GM18505 (cell line): ENCODE measurements around the gene ATF7IP.

Experiments used
- ATAC-seq: cut with Tn5 transposase; IDR thresholded peaks from one replicate; pipeline ENCODE4 v1.9.1; 2021; ENCODE audit not compliant: unreplicated experiment
- POLR2A ChIP-seq: IDR thresholded peaks from 4 replicates; pipeline ENCODE4 v1.6.1; 2011; ENCODE audit warnings: borderline replicate concordance; ENCODE audit not compliant: insufficient read depth, insufficient read length; ENCODE audit errors: extremely low read depth

ATF7IP gene

DNA sequence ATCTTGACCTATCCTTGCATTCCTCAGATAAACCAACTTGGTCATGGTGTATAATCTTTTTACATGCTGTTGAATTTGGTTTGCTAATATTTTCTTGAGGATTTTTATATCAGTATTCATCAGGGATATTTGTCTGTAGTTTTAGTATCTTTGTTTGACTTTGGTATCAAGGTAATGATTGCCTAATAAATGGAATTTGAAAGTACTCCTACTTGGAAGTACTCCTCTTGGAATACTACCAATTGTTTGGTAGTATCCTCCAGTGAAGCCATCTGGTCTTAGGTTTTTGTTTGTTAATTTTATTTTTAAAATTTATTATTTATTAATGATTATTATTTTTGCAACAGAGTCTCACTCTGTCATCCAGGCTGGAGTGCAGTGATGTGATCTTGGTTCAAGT lies 85.0 kb downstream of the ATF7IP start:
- TF ChIP-seq POLR2A = no peak
- no peak for ATAC-seq

DNA sequence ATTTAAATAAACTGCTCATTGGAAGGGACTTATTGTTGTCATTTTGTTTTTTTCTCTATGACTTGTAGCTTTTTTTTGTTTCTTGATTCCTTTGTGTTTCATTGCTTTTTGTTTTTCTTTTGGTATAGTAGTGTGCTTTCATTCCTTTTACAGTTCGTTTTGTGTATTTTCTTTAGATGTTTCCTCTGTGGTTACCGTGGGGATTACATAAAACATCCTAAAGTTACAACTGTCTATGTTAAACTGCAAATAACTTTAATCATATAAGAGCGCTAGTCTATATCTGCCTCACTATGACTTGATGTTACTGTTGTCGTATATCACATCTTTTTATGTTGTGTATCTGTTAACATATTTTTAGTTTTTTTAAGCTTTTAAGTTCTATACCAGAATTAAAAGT lies 86.9 kb downstream of the ATF7IP start:
- no peak for ATAC-seq
- TF ChIP-seq POLR2A = no peak

DNA sequence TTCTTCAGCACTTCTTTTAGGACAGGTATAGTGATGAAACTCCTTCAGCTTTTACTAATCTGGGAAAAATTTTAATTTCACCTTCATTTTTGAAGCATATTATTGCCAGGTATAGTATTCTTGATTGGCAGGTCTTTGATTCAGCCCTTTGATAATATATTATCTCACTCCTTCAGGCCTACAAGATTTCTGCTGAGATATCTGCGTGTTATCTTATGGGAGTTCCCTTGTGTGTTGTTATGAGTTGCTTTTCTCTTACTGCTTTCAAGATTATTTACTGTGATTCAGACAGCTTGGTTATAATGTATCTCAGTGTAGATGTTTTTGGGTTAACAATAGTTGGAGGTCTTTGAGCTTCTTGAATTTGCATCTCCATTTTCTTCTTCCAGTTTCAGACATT lies 87.4 kb downstream of the ATF7IP start:
- no peak for ATAC-seq

DNA sequence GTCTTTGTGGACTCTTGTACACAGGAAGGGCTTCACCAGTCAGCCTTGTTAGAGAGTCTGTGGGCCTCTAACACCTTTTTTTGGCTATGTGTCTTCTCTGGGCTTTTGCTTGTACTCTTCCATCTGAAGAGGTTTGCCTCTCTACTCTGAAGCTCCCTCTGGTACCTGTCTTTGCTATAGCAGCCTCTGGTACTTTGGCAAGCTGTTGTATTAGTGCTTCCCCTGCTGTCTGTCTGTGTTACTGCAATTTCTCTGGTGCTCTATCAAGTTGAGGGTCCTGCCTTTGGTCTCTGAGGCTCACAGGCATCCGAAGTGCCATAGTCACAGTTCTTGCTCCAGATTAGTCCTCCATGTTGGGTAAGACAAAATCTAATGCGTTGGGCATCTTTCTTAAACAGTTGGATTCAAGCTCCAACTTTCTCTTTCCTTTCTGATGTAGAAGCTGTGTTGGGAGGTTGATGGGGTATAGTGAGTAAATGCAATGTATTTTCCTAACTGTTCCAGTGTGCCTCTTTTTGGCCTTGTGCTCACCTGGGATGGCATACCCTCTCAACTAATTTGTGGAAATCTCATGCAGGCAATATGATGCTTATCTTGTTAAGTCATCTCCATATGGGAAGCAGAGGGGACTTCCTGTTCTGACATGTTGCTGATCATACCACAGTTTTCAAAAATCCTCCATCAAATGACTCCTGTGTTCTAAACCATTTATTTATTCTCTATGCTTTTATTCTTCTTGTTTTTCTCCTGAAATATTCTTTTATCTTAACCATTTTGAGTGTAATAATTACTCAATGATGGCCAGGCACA lies 88.8 kb downstream of the ATF7IP start:
- ATAC-seq = no peak
- no peak for TF ChIP-seq POLR2A

More for the DNA sequence above, 87.4 kb downstream of the ATF7IP start:
- no peak for TF ChIP-seq POLR2A

DNA sequence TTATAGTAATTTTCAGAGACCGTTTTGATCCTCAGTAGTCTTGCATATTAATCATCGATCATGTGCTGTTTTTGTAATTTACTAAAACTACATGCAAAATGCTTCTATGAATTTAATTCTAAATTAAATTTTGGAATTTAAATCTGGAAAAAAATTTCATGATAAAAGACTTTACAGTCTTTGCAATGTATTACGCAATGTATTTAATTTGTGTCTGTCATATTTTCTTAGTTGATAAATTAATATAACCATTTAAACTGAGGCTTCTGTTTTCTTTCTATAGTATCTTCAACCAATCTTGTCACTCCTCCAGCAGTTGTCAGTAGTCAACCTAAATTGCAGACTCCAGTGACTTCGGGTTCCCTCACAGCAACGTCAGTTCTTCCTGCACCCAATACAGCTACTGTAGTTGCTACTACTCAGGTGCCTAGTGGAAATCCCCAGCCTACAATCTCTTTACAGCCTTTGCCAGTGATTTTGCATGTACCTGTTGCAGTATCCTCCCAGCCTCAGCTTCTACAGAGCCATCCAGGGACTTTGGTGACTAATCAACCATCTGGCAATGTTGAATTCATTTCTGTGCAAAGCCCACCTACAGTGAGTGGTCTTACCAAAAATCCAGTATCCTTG lies 94.8 kb downstream of the ATF7IP start:
- TF ChIP-seq POLR2A = no peak
- no peak for ATAC-seq

DNA sequence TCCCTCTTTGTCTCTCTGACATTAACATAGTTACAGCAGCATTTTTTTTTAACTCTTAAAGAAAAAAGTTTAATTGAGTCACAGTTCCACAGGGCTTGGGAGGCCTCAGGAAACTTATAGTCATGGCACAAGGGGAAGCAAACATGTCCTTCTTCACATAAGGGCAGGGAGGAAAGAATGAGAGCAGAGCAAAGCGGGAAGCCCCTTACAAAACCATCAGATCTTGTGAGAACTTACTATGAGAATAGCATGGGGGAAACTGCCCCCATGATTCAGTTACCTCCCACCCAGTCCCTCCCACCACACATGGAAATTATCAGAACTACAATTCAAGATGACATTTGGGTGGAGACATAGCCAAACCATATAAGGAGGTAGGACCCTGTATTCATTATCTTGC lies 106.0 kb downstream of the ATF7IP start:
- no peak for TF ChIP-seq POLR2A
- ATAC-seq = no peak

DNA sequence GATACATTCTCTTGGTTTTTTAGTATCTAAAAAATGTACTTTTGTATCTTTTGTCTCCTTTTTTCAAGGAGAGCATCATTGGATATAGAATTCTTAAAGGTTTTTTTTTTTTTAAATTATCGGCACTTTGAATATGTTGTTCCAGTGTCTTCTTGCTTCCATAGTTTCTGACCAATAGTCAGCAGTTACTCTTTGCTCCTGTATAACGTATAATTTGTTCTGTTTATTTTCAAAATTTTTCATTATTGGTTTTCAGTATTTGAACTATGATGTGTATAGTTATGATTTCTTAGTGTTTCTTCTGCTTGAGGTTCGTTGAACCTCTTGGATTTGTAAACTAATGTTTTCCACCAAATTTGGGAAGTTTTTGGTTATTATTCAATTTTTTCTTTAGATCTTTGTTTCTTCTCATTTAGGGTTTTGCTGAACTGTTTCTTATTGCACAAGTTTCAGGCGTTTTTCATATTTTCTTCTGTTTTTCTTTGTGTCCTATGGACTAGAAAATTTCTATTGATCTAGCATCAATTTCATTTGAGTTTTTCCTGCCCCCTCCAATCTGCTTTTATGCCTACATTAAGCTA lies 108.3 kb downstream of the ATF7IP start:
- no peak for TF ChIP-seq POLR2A
- no peak for ATAC-seq

DNA sequence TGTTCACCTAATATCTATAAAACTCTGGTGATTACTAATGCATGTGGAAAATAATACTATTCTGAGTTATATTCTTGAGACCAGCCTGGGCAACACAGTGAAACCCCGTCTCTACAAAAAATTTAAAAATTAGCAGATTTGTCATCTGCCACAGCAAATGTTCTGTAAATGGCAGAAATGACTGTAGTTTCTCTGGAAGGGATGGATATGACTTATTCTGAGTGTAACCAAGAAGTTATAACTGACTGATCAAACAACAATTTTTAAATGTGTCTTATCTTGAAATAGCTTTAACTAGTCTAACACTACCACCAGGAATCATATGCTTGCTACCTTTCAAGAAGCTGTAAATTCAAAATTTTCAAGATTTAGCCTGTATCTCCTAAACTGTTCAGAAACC lies 113.5 kb downstream of the ATF7IP start:
- ATAC-seq = no peak
- TF ChIP-seq POLR2A = no peak

DNA sequence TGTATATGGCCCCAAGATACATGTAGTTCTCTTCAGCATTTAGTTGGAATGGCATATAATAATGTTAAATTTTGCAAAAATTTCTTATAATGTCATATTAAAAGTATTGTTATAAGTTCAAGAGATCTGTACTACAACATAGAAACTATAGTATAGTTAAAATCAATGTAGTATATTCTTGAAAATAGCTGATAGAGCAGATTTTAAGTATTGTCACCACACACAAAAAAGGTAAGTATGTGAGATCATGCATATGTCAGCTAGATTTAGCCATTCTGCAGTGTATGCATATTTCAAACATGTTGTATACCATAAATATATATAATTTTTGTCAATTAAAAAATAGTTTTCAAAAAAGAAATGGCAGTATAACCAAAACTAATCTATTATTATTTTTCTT lies 115.7 kb downstream of the ATF7IP start:
- TF ChIP-seq POLR2A = no peak
- no peak for ATAC-seq

DNA sequence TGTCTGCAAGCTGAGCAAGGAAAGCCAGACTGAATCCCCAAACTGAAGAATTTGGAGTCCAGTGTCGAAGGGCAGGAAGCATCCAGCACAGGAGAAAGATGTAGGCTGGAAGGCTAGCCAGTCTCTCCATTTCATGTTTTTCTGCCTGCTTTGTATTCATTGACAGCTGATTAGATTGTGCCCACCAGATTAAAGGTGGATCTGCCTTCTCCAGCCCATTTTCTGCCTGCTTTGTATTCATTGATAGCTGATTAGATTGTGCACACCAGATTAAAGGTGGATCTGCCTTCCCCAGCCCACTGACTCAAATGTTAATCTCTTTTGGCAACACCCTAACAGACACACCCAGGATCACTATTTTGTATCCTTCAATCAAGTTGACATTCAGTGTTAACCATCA lies 116.9 kb downstream of the ATF7IP start:
- TF ChIP-seq POLR2A = no peak
- no peak for ATAC-seq

DNA sequence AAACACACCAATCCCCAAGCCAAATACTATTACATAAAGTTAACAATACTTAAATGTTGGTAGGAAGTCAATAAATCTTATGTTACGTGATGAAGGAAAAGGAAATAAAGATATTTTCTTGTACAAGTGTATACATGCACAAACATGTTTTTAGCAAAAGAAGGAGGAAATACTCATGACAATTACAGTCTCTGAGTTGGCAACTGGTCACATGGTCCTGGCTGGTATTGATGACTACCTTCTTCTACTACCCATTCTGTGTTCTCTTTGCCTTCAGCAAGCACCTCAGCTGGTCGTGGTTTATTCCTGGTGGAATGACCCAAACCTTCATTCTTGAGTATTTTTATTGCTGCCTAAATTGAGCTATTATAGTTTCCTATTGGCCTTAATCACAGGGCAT lies 117.4 kb downstream of the ATF7IP start:
- no peak for ATAC-seq
- no peak for TF ChIP-seq POLR2A

DNA sequence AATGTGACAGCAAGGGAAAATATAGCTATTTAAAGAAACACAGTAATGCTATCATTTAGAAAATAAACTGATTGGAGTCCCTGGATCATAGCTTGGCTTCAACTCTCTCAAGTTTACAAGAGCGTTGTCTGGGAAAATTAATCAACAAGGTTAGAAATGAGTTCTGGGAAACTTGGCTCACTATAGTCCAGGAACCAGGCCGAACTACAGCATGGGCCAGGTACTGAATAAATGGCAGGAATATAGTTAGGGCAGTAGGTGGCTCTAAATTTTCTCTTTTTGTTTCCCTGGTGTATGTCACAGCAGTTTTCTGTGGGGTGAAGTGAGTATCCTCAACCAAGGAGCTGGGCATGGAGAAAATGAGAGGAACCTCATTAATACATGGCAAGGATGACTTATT lies 129.8 kb downstream of the ATF7IP start:
- TF ChIP-seq POLR2A = no peak
- no peak for ATAC-seq

DNA sequence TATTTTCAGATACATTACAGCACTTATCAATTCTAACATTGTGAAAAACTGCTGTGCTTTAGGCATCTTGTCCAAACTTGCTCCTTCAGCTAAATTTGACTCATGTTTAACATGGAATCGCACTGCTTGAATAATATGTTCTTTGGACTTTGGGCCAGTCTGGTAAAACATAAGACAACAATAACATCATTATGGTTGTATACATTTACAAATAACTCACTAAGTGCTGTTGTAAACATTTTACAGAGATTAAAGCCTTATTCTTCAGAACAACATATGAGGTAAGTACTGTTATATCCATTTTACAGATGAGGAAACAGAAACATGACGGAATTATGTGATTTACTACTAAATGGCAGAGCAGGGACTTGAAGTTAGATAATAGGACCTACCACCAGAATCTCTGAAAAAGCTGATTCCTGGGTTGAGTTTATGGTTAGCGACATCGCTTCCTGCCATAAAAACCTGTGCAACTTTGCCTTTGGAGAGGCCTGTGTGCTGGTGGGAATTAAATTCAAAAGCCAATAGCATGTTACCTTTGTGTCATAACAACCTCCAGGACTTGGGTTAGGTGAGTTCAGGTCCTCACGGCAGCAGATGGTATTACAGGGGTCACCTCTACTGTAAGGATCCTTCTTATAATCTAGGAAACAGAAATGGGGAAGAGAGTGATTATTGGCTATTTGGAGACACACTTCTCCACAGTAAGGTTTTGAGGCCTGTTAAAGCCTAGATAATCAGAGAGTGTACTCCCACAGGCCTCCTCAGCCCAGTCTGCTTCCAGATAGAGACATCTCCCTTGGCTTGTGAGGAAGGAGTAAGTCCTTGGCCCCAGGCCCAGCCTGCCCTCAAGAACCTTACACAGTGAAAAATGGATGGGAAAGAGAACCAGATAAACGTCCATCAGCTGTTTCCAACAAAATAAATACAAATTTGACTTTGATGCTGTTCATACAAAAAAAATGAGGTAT lies 140.4 kb downstream of the ATF7IP start:
- TF ChIP-seq POLR2A = no peak
- no peak for ATAC-seq

DNA sequence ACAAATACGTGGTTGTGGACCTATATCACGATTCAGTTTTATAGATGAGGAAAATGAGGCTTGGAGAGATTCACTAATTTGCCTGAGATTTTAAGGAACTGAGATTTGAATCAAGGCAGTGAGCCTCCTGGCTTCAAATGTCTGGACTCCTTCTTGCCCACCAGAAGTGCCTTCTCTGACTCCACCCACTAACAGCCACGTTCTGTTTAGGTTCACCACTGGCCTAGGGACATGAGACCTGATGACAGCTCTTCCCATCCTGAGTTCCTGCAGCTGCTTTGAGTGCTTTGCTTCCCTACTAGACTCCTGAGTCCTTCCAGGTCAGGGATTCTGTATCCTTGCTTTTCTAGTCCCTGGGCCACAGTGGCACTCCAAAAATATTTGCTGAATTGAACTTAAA lies 145.1 kb downstream of the ATF7IP start:
- ATAC-seq = no peak
- no peak for TF ChIP-seq POLR2A
